Activated CD4-positive, alpha-beta memory T cell treated with anti-CD3 and anti-CD28 coated beads, Interleukin-2, amount 10 ng/mL, durations not matched to agents 7 days and 5 days (primary cell): ENCODE data around the gene SPRN. TPM values are rescaled to one million over a fixed set of nuclear protein-coding genes. Genes with fewer than 3 reads are reported as not detected.
"Not testable (repeated sequence)": the region's sequence is repeated elsewhere in the genome, so short reads cannot be mapped to it uniquely, and the experiment has no call there.

Experiments used
- CTCF ChIA-PET: fragments of 350-600 bp; sonication (Branson Sonifier 250); formaldehyde crosslinking; loops from one replicate; lab custom pipeline; 2021; ENCODE audit warnings: antibody characterized with exemption, inconsistent platforms; lab: Charles Lee
- POLR2A ChIA-PET: fragments of 350-600 bp; sonication (Branson Sonifier 250); formaldehyde crosslinking; loops from one replicate; lab custom pipeline; 2021; ENCODE audit warnings: antibody characterized with exemption; lab: Charles Lee
- DNase-seq: peaks from one replicate; pipeline ENCODE4 v3.0.0-alpha.2; 2020
- H3K27ac Mint-ChIP-seq: one replicate; pipeline ENCODE4 v1.8.0; 2021; ENCODE audit warnings: mild to moderate bottlenecking, mixed read lengths
- H3K27me3 Mint-ChIP-seq: one replicate; pipeline ENCODE4 v1.8.0; 2021; ENCODE audit warnings: mixed read lengths
- H3K36me3 Mint-ChIP-seq: one replicate; pipeline ENCODE4 v1.8.0; 2021; ENCODE audit warnings: low read depth, mixed read lengths
- H3K4me1 Mint-ChIP-seq: one replicate; pipeline ENCODE4 v1.8.0; 2021; ENCODE audit warnings: mixed read lengths
- H3K4me3 Mint-ChIP-seq: one replicate; pipeline ENCODE4 v1.8.0; 2021; ENCODE audit warnings: mild to moderate bottlenecking, mixed read lengths
- H3K9me3 Mint-ChIP-seq: one replicate; pipeline ENCODE4 v1.8.0; 2021; ENCODE audit warnings: mixed read lengths
- total RNA-seq, 2 experiments: library from RNA; stranded (reverse); gene quantifications; one replicate each; pipeline ENCODE4 v1.2.3, GENCODE V29; 2021

The SPRN gene
- total RNA-seq, result not detected

- H3K4me1 Mint-ChIP-seq, POLR2A ChIA-PET, CTCF ChIA-PET, H3K36me3 Mint-ChIP-seq, H3K4me3 Mint-ChIP-seq, DNase-seq, H3K9me3 Mint-ChIP-seq, H3K27me3 Mint-ChIP-seq, H3K27ac Mint-ChIP-seq: not testable (repeated sequence)
Measured at GRCh38 chr10:133424601-133425000, at the start of gene SPRN. Gene SPRN, minus strand, starts transcription at chr10:133424625. Its CDS starts 944 bp downstream, at chr10:133423681.

- H3K36me3 Mint-ChIP-seq, result peaks cover 12% of the 10 kb centered on the region
- peak overlapping the region; percentile 74 for H3K27ac Mint-ChIP-seq
- peaks cover 2% of the 10 kb centered on the region for H3K9me3 Mint-ChIP-seq
- H3K4me1 Mint-ChIP-seq, result peaks cover 36% of the 10 kb centered on the region
- peaks cover 3% of the 10 kb centered on the region for H3K27me3 Mint-ChIP-seq
- POLR2A ChIA-PET, result no interaction called here
- CTCF ChIA-PET, result no interaction called here
- H3K4me3 Mint-ChIP-seq, result no peak overlapping the region
- no peak for DNase-seq
Measured at GRCh38 chr10:133474027-133474426, 49.6 kb upstream of the SPRN start.

- DNase-seq, result no peak
- peaks cover 12% of the 10 kb centered on the region for H3K36me3 Mint-ChIP-seq
- H3K27ac Mint-ChIP-seq, result no peak overlapping the region
- H3K4me1 Mint-ChIP-seq, result peaks cover 36% of the 10 kb centered on the region
- peaks cover 7% of the 10 kb centered on the region for H3K27me3 Mint-ChIP-seq
- H3K9me3 Mint-ChIP-seq, result peaks cover 2% of the 10 kb centered on the region
- ChIA-PET POLR2A (no interaction called here), CTCF (no interaction called here)
- H3K4me3 Mint-ChIP-seq, result no peak overlapping the region
Measured at GRCh38 chr10:133473270-133473669, 48.8 kb upstream of the SPRN start.

- H3K4me1 Mint-ChIP-seq, result peaks cover 34% of the 10 kb centered on the region
- H3K27ac Mint-ChIP-seq, result no peak overlapping the region
- H3K9me3 Mint-ChIP-seq, result peaks cover 2% of the 10 kb centered on the region
- CTCF ChIA-PET, result interaction anchor here (1.2 kb wide), 1 partner anchor 12 kb away, joined by 3 read pairs; no protein-coding TSS in a partner anchor
- no peak overlapping the region for H3K4me3 Mint-ChIP-seq
- peaks cover 12% of the 10 kb centered on the region for H3K36me3 Mint-ChIP-seq
- peaks cover 4% of the 10 kb centered on the region for H3K27me3 Mint-ChIP-seq
- POLR2A ChIA-PET, result no interaction called here
- DNase-seq, result no peak
Measured at GRCh38 chr10:133471300-133472109, 47.1 kb upstream of the SPRN start.

GRCh38 chr10:133469205-133469604 lies 44.8 kb upstream of the SPRN start:
- H3K27ac Mint-ChIP-seq, H3K9me3 Mint-ChIP-seq, CTCF ChIA-PET, H3K27me3 Mint-ChIP-seq, H3K4me3 Mint-ChIP-seq, POLR2A ChIA-PET, DNase-seq: not testable (repeated sequence)
- H3K4me1 Mint-ChIP-seq, result peaks cover 15% of the 10 kb centered on the region
- peaks cover 12% of the 10 kb centered on the region for H3K36me3 Mint-ChIP-seq

- ChIA-PET POLR2A (no interaction called here), CTCF (no interaction called here)
- DNase-seq, result peak; percentile 12
- Mint-ChIP-seq H3K27ac (no peak overlapping the region), H3K9me3 (no peaks in the 10 kb centered on the region), H3K36me3 (peaks cover 4% of the 10 kb centered on the region), H3K4me1 (peaks cover 4% of the 10 kb centered on the region), H3K4me3 (no peak overlapping the region), H3K27me3 (peaks cover 4% of the 10 kb centered on the region)
Measured at GRCh38 chr10:133467286-133467911, 43.0 kb upstream of the SPRN start.

- H3K36me3 Mint-ChIP-seq, result peaks cover 4% of the 10 kb centered on the region
- POLR2A ChIA-PET, result interaction anchor here (1.1 kb wide), 1 partner anchor 10 kb away, joined by 4 read pairs; no protein-coding TSS in a partner anchor
- no peaks in the 10 kb centered on the region for H3K9me3 Mint-ChIP-seq
- peaks cover 4% of the 10 kb centered on the region for H3K27me3 Mint-ChIP-seq
- peaks cover 4% of the 10 kb centered on the region for H3K4me1 Mint-ChIP-seq
- CTCF ChIA-PET, result no interaction called here
- H3K4me3 Mint-ChIP-seq, result no peak overlapping the region
- H3K27ac Mint-ChIP-seq, result no peak overlapping the region
- DNase-seq, result no peak
Measured at GRCh38 chr10:133466683-133467275, 42.4 kb upstream of the SPRN start.

GRCh38 chr10:133465950-133466474 lies 41.6 kb upstream of the SPRN start:
- H3K27ac Mint-ChIP-seq, result no peak overlapping the region
- peaks cover 4% of the 10 kb centered on the region for H3K4me1 Mint-ChIP-seq
- peaks cover 4% of the 10 kb centered on the region for H3K27me3 Mint-ChIP-seq
- ChIA-PET CTCF (no interaction called here), POLR2A (interaction anchor here (1.1 kb wide), 1 partner anchor 9 kb away, joined by 4 read pairs; no protein-coding TSS in a partner anchor)
- DNase-seq, result no peak
- no peaks in the 10 kb centered on the region for H3K9me3 Mint-ChIP-seq
- peaks cover 4% of the 10 kb centered on the region for H3K36me3 Mint-ChIP-seq
- no peak overlapping the region for H3K4me3 Mint-ChIP-seq

- Mint-ChIP-seq H3K27ac (no peak overlapping the region), H3K4me1 (peaks cover 4% of the 10 kb centered on the region), H3K36me3 (peaks cover 4% of the 10 kb centered on the region), H3K4me3 (no peak overlapping the region), H3K9me3 (no peaks in the 10 kb centered on the region), H3K27me3 (peaks cover 4% of the 10 kb centered on the region)
- DNase-seq, result no peak
- ChIA-PET CTCF (no interaction called here), POLR2A (no interaction called here)
Measured at GRCh38 chr10:133465191-133465949, 40.9 kb upstream of the SPRN start.

GRCh38 chr10:133464582-133465031 lies 40.2 kb upstream of the SPRN start:
- ChIA-PET CTCF (no interaction called here), POLR2A (no interaction called here)
- Mint-ChIP-seq H3K27me3 (peaks cover 4% of the 10 kb centered on the region), H3K27ac (no peak overlapping the region), H3K9me3 (no peaks in the 10 kb centered on the region), H3K4me1 (peaks cover 4% of the 10 kb centered on the region), H3K4me3 (no peak overlapping the region), H3K36me3 (no peaks in the 10 kb centered on the region)
- DNase-seq, result peak; percentile 9

GRCh38 chr10:133462512-133463305 lies 38.3 kb upstream of the SPRN start:
- H3K36me3 Mint-ChIP-seq, result no peaks in the 10 kb centered on the region
- no peaks in the 10 kb centered on the region for H3K27me3 Mint-ChIP-seq
- no peaks in the 10 kb centered on the region for H3K9me3 Mint-ChIP-seq
- H3K4me1 Mint-ChIP-seq, result peaks cover 4% of the 10 kb centered on the region
- CTCF ChIA-PET, result interaction anchor here (0.8 to 2.2 kb wide), 2 partner anchors 13 to 25 kb away, joined by 4 to 12 read pairs; no protein-coding TSS in a partner anchor
- H3K4me3 Mint-ChIP-seq, result no peak overlapping the region
- H3K27ac Mint-ChIP-seq, result no peak overlapping the region
- POLR2A ChIA-PET, result no interaction called here
- DNase-seq, result peak; percentile 12

- peaks cover 4% of the 10 kb centered on the region for H3K4me1 Mint-ChIP-seq
- no peak overlapping the region for H3K27ac Mint-ChIP-seq
- DNase-seq, result no peak
- no peaks in the 10 kb centered on the region for H3K9me3 Mint-ChIP-seq
- H3K36me3 Mint-ChIP-seq, result no peaks in the 10 kb centered on the region
- H3K27me3 Mint-ChIP-seq, result no peaks in the 10 kb centered on the region
- ChIA-PET CTCF (interaction anchor here (2.2 kb wide), 1 partner anchor 24 kb away, joined by 12 read pairs; no protein-coding TSS in a partner anchor), POLR2A (no interaction called here)
- no peak overlapping the region for H3K4me3 Mint-ChIP-seq
Measured at GRCh38 chr10:133461841-133462240, 37.4 kb upstream of the SPRN start.
